NCI-H446 treated with DMSO at 0.1 percent for 48 hours (cell line): Measurements from ENCODE around the gene HLA-A.
"Not testable (repeated sequence)": the region's sequence is repeated elsewhere in the genome, so short reads cannot be mapped to it uniquely, and the experiment has no call there.

Experiments used
- DNase-seq: peaks from one replicate; lab custom pipeline; 2025; lab: John Stamatoyannopoulos, UW

HLA-A gene

GRCh38 chr6:29942275-29943052 lies at the start of gene HLA-A:
TSS of gene HLA-A (plus strand) at chr6:29942532. CDS start at chr6:29942554, 22 bp downstream.
- DNase-seq, result peak; percentile 79

GRCh38 chr6:29892696-29893095 lies 49.6 kb upstream of the HLA-A start:
- no peak for DNase-seq

GRCh38 chr6:29899281-29899680 lies 43.1 kb upstream of the HLA-A start:
- DNase-seq, result no peak

GRCh38 chr6:29905286-29905685 lies 37.0 kb upstream of the HLA-A start:
- DNase-seq, result no peak

GRCh38 chr6:29907637-29908340 lies 34.5 kb upstream of the HLA-A start:
- no peak for DNase-seq

GRCh38 chr6:29908341-29908662 lies 34.0 kb upstream of the HLA-A start:
- no peak for DNase-seq

GRCh38 chr6:29908710-29909109 lies 33.6 kb upstream of the HLA-A start:
- peak; percentile 61 for DNase-seq

- DNase-seq, result no peak
Observed at GRCh38 chr6:29909985-29910384, 32.3 kb upstream of the HLA-A start.

GRCh38 chr6:29912840-29913239 lies 29.5 kb upstream of the HLA-A start:
- no peak for DNase-seq

GRCh38 chr6:29916741-29917140 lies 25.6 kb upstream of the HLA-A start:
- DNase-seq, result no peak

GRCh38 chr6:29917857-29918256 lies 24.5 kb upstream of the HLA-A start:
- no peak for DNase-seq

- DNase-seq, result no peak
Observed at GRCh38 chr6:29919506-29920445, 22.6 kb upstream of the HLA-A start.

- no peak for DNase-seq
Observed at GRCh38 chr6:29924287-29924686, 18.0 kb upstream of the HLA-A start.

GRCh38 chr6:29924731-29925130 lies 17.6 kb upstream of the HLA-A start:
- DNase-seq, result no peak

- no peak for DNase-seq
Observed at GRCh38 chr6:29925321-29925720, 17.0 kb upstream of the HLA-A start.

GRCh38 chr6:29925727-29926412 lies 16.5 kb upstream of the HLA-A start:
- no peak for DNase-seq

- DNase-seq, result no peak
Observed at GRCh38 chr6:29926413-29927274, 15.7 kb upstream of the HLA-A start.

- DNase-seq, result no peak
Observed at GRCh38 chr6:29927275-29927569, 15.1 kb upstream of the HLA-A start.

GRCh38 chr6:29927841-29928388 lies 14.4 kb upstream of the HLA-A start:
- no peak for DNase-seq

GRCh38 chr6:29930047-29930446 lies 12.3 kb upstream of the HLA-A start:
- DNase-seq, result not testable (repeated sequence)

GRCh38 chr6:29933955-29934354 lies 8.4 kb upstream of the HLA-A start:
- DNase-seq, result no peak
